Measurements from ENCODE around the gene KIAA0232. TPM values are rescaled to one million over a fixed set of nuclear protein-coding genes. Genes with fewer than 3 reads are reported as not detected.

KIAA0232 gene
- total RNA-seq: 16.2 and 21.5 TPM in 2 replicates

GRCh38 chr4:6782147-6782845 lies at the start of gene KIAA0232:
TSS of gene KIAA0232 (plus strand) at chr4:6782727. CDS start at chr4:6824454, 41,727 bp downstream.

GRCh38 chr4:6909113-6909969 lies 126.8 kb downstream of the KIAA0232 start, which contains the start of gene TBC1D14:
TSS of gene TBC1D14 (plus strand) at chr4:6909826. CDS start at chr4:6923390, 13,564 bp downstream.

Other genes starting within 250 kb of the KIAA0232 start
- 20.9 and 36.1 TPM in 2 replicates for gene MAN2B2, start 207.5 kb upstream of the KIAA0232 start, total RNA-seq
- 112 and 151 TPM in 2 replicates for gene MRFAP1, start 142.0 kb upstream of the KIAA0232 start, total RNA-seq
- not detected in 2 replicates for gene S100P, start 88.8 kb upstream of the KIAA0232 start, total RNA-seq
- gene MRFAP1L1, start 72.9 kb upstream of the KIAA0232 start, total RNA-seq: 29.9 and 36.1 TPM in 2 replicates
- 11.8 and 18.2 TPM in 2 replicates for gene BLOC1S4, start 66.6 kb upstream of the KIAA0232 start, total RNA-seq
- 37.9 and 44.4 TPM in 2 replicates for gene TBC1D14, start 127.1 kb downstream of the KIAA0232 start, total RNA-seq

Data from placental pericyte (primary cell).